Uterine smooth muscle cell (primary cell): ENCODE measurements around the gene CHMP4B. TPM values are rescaled to one million over a fixed set of nuclear protein-coding genes. Genes with fewer than 3 reads are reported as not detected.

Experiments
- total RNA-seq: library from RNA; depleted of rRNA; stranded (reverse); fragments of >200 nt; gene quantifications from 2 replicates; pipeline ENCODE4 v1.2.3, GENCODE V29; 2014

The CHMP4B gene, protein sequence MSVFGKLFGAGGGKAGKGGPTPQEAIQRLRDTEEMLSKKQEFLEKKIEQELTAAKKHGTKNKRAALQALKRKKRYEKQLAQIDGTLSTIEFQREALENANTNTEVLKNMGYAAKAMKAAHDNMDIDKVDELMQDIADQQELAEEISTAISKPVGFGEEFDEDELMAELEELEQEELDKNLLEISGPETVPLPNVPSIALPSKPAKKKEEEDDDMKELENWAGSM
- 39.6 and 40.3 TPM in 2 replicates for total RNA-seq

DNA sequence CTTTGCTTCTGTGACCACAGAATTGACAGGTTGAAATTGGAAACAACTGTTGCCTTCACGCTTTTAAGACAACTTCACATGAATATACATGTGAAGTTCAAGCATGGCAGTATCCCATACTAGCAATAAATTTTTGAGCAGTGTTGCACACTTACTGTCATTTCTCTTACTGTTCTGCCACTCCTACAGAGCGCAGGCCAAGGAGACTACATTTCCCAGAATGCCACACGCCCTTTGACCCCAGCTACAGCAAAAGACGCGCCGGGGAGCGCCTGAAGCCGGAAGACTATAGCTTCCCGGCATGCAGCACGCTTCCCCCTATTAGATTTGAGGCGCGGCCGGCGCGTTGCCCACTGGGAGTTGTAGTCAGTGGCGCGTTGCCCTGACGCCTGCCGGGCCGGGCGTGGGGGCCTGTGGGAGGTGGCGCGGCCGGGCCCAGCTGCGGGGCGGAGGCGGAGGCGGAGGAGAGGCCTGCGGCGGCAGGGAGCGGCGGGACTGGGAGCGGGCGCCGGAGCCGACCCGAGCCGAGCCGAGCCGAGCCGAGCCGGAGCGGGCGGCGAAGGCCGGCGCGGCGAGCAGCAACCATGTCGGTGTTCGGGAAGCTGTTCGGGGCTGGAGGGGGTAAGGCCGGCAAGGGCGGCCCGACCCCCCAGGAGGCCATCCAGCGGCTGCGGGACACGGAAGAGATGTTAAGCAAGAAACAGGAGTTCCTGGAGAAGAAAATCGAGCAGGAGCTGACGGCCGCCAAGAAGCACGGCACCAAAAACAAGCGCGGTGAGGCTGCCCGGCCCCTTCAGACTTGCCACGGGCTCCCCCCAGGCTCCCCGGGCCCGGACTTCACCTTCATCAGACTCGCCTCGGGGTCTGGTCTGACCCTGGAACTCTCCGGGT is at the start of gene CHMP4B:
CHMP4B (plus strand) TSS at position 464 of the 891 bp plus-strand sequence; CDS start at position 585, 121 bp downstream.

Other genes starting within 250 kb of the CHMP4B start
- gene C20orf144, start 149.0 kb upstream of the CHMP4B start, total RNA-seq, result under 0.01 and 0.11 TPM in 2 replicates
- 2.1 and 2.7 TPM in 2 replicates for gene ACTL10, start 144.4 kb upstream of the CHMP4B start, total RNA-seq
- gene NECAB3, start 136.9 kb upstream of the CHMP4B start, total RNA-seq, result 27.7 and 29.9 TPM in 2 replicates
- gene E2F1, start 125.0 kb upstream of the CHMP4B start, total RNA-seq, result 10.4 and 24.3 TPM in 2 replicates
- 5.1 and 6.5 TPM in 2 replicates for gene PXMP4, start 91.0 kb upstream of the CHMP4B start, total RNA-seq
- gene ZNF341, start 79.4 kb upstream of the CHMP4B start, total RNA-seq, result 1.00 and 1.2 TPM in 2 replicates
- gene RALY, start 182.6 kb downstream of the CHMP4B start, total RNA-seq, result 50.0 and 69.8 TPM in 2 replicates